Measurements from ENCODE around the gene HIF3A.

- TF ChIP-seq CTCF (IDR thresholded peaks at IDR 0.05) (no peak), POLR2A (IDR thresholded peaks at IDR 0.05; ENCODE audit: low read depth) (no peak), POLR2AphosphoS5 (IDR thresholded peaks at IDR 0.05) (no peak)
Measured at GRCh38 chr19:46390866-46391265, 94.0 kb downstream of the HIF3A start.
